Measurements from ENCODE around the gene CACNA1B. TPM values are rescaled to one million over a fixed set of nuclear protein-coding genes. Genes with fewer than 3 reads are reported as not detected.

The CACNA1B gene
- total RNA-seq, 1 donor from 2014 or later, result 0.46 TPM

DNA sequence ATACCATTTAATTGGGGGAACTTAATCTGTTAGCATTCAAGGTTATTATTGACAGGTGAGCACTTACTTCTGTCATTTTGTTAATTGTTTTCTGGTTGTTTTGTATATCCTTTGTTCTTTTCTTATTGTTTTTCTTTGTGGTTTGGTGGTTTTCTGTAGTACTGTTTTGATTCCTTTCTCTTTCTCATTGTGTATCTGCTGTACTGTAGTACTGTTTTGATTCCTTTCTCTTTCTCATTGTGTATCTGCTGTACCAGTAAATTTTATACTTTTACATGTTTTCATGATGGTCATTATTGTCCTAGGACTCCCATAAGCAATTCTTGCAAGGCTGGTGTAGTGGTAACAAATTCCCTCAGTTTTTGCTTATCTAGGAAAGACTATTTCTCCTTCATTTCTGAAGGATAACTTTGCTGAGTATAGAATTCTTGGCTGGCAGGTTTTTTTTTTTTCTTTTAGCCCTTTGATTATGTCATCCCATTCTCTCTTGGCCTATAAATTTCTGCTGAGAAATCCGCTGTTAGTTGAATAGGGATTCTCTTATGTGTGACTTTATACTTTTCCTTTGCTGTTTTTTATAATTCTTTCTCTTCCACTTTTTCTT, 24.1 kb upstream of the CACNA1B start:
- DNase-seq (no peak), ATAC-seq (ENCODE audit: poor library complexity) (no peak)
- intact Hi-C loops (cut with DNase I), result no loop called here

DNA sequence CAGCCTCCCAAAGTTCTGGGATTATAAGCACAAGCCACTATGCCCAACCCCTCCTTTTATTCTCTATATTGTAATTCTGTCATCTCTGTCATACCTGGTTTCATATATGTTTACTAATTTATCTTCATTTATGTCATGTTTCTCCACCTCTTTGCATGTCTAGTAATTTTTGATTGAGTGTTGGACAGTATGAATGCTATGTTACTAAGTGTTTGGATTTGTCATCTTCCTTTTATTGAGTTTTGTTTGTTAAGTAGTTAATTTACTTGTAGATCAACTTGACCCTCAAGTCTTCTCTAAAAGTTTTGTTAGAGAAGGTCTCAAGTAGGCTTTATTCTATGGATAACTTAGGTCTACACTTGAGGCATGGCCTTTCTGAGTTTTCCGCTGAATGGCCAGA, 17.2 kb upstream of the CACNA1B start:
- DNase-seq (no peak), ATAC-seq (ENCODE audit: poor library complexity) (no peak)
- intact Hi-C loops (cut with DNase I), result no loop called here

DNA sequence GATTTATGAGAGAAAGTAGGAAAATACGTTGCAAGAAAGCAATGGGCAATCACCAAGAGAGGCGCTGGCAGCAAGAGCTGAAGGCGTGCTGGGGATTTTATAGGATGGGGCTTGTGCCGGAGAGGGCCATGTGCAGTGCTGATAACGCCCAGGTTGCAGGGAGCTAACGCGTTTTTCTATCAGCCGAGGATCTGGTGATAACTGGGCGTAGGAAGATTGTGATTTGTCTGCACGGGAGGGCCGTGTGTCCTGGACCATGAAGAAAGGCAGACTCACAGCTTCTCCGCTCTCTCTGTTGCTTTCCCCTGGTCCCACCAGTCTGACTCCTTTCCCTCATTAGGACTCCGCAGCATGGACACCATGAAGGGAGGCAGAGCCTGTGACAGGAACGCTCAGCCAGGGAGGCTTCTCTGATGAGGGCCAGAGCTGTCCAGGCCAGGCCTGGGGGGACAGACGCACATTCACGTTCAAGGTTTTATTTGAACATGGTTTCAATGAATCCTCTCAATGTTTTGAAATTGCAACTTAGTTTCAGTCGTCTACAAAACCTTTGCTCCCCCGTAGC, 11.9 kb upstream of the CACNA1B start:
- intact Hi-C loops (cut with DNase I), result no loop called here
- DNase-seq, result no peak
- ATAC-seq (ENCODE audit: poor library complexity), result no peak

DNA sequence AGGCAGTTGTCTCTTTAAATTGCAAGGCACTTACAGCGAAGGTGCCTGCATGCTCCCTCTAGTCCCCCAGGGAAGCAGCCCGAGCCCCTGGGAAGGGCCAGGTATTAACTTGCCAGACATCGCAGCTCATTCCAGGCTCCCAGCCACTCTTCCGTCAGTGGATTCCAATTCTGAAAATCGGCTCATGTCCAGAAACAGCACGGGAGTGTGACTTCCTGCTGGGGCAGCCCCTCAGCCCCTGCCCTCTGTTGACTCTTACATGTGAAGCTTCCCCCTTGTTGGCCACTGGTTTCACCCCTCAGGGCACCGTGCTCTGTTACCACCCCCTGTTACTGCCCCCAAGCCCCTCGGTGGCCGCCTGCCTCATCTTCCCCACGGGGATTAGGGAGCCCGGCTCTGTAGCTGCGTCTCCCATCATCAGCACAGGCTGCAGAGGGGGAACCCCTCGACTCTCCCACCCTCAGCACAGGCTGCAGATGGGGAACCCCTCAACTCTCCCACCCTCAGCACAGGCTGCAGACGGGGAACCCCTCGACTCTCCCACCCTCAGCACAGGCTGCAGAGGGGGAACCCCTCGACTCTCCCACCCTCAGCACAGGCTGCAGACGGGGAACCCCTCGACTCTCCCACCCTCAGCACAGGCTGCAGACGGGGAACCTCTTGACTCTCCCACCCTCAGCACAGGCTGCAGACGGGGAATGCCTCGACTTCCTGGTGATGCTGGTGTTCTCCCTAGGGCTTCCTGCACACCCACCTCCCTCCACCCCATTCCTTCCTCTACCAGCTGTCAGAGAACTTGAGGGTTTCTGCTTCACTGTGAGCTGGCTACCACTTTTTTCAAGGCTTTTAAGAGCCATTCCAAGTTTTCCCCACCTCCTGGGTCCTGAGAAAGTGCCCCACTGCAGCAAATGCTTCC, 11.1 kb upstream of the CACNA1B start:
- intact Hi-C loops (cut with DNase I), result no loop called here
- ATAC-seq (ENCODE audit: poor library complexity), result no peak
- no peak for DNase-seq

DNA sequence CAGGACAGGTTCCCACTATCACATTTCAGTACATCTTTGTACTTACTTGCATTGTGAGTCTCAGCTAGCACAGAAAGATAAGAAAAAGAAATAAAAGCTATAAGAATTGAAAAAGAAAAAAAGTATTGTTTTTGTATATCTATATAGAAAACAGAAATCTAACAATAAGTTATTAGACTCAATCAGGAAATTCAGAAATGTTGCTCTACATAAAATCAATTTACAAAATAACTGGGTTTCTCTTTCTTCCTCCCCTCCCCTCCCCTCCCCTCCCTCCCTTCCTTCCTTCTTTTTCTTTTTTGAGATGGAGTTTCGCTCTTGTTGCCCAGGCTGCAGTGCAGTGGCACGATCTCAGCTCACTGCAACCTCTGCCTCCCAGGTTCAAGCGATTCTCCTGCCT, 7.2 kb upstream of the CACNA1B start:
- no peak for ATAC-seq (ENCODE audit: poor library complexity)
- intact Hi-C loops (cut with DNase I), result no loop called here
- no peak for DNase-seq

DNA sequence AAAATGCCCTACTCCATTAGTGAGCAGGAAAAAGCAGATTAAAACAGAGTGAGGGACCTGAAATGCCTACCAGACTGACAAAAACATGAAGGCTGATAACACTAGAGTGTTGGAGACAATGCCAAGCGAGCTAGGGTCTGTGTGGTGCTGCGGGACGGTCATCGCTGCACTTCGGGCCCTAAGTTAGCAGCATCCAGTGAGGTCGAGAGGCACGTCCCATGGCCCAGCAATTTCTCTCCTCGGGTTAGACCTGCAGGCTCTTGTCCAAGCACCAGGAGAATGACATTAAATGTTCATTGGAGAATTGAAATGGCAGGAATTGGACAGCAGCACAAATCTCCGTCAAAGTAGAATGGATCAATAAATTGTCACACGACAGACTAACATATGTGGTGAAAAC, 5.3 kb upstream of the CACNA1B start:
- intact Hi-C loops (cut with DNase I), result no loop called here
- DNase-seq (no peak), ATAC-seq (ENCODE audit: poor library complexity) (no peak)

DNA sequence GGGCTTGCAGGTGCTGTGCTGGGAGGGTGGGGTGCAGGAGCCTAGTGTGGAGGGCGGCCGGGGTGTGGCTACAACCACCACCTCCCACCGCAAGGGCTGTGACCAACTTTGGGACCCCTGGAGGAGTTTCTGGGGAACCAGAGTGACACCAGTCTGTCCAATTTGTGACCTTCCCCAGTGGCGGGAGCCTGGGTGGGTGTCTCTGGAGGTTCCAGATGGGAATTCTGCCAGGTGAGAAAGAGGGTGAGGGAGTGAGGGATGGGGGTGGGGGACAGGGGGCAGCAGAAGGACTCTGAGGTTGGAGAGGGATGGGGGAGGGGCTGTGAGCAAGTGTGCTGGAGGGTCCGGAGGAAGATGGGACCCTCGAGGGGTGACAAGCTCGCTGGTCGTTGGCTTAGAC, 4.2 kb upstream of the CACNA1B start:
- ATAC-seq (ENCODE audit: poor library complexity), result no peak
- intact Hi-C loops (cut with DNase I), result no loop called here

DNA sequence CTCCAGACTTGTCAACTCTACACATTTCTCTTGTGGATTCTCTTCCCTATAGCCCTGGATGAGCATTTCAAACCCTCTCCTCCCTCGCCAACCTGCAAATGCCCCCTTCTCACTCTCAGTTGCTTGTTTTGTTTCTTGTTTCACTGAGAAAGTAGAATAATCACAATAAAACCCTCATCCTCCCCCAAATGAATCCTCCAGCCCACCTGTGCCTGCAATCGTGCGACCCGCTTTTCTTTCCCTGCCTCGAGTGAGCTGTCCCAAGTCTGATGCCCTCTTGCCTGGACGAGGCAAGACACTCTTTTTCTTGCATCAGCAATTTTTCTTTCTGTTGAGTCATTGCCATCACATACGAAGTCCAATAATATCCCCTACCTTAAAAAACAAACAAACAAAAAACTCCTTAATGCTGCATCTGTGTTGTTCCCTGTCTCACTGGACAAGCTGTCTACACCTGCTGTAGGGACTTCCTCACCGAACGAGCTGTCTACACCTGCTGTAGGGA, 3.7 kb upstream of the CACNA1B start:
- no peak for DNase-seq
- intact Hi-C loops (cut with DNase I), result no loop called here

More for the DNA sequence above, 4.2 kb upstream of the CACNA1B start:
- no peak for DNase-seq

DNA sequence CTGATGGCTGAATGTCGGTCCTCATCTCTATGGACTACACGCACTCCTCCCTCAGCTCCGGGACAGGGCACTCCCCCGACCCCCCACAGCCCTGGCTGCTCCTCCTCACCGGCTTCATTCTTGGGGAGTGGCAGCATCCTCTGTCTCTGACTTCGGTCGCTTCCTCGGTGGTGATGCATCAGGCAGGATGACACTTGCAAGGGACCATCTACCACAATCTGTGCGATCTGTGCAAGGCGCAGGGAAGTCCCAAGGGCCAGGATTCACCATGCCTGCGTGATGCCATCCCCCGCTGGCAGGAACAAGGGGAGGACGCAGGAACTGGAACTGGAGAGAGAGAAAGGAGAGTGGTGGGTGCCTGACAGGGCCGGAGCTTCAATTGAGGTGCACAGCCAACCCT, 2.2 kb upstream of the CACNA1B start:
- intact Hi-C loops (cut with DNase I), result no loop called here
- DNase-seq (no peak), ATAC-seq (ENCODE audit: poor library complexity) (no peak)

More for the DNA sequence above, 3.7 kb upstream of the CACNA1B start:
- no peak for ATAC-seq (ENCODE audit: poor library complexity)

DNA sequence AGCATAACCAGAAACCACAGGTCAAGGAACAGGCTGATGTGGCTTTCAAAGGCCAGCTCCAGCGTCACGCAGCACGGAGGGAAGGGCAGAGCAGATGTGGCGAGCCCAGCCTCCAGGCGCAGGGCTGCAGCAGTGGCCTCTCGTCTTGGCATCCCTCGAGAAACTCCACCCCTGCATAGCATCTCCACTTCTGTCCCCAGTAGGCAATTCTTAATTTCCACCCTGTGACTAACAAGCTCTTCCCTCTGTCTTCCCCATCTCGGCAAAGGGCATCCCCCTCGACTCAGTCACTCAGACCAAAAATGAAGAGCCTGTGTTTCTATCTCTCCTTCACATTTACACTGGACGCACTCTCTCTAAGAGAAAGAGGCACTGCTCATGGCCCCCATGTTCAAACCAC, 1.7 kb upstream of the CACNA1B start:
- DNase-seq (no peak), ATAC-seq (ENCODE audit: poor library complexity) (no peak)
- intact Hi-C loops (cut with DNase I), result no loop called here

DNA sequence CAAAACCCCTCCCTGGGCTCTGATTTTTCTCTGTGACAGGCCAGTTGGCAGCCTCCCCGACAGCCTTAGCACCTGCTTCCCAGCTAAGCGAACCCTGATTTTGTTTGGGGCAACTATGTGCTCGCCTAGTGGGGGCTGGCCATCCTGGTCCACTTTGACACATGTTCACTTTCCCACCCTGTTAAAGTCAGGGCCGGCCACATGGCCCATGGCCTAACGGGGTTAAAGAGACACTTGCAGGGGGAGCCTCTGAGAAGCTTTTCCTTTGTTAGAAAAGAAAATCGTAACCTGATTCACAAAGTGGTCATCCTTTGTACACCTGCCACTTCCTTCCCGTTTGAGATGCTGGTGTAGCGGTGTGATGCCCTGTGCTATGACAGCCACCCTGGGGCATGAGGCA, 1.3 kb upstream of the CACNA1B start:
- no peak for ATAC-seq (ENCODE audit: poor library complexity)

DNA sequence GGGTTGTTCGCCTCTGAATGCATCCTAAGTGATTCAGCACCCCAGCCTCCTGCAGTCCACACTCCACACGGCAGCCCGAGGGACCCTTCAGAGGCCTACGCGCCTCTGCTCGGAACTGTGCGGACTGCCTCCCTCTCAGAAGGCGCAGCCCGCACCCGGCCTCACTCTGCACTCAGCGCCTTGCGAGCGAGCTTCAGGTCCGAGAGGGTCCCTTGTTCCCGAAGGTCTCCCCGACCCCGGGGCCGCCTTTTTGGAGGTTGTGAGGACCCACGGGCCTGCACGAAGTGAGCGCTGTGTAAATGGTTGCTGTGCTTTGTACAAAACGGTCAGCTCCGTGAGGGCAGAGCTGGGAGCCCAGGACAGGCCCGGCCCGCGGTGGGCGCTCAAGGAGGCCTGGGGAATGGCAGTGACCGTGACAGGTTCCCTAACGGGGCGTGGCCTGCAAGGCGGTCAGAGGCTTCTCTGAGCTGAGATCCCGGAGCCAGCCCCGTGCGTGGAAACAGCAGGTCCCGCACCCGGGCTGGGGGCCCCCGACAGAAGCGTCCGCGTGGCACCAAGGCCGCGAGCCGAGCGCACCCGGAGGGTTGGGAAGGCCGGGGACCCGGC, 698 bp upstream of the CACNA1B start:
- DNase-seq, result peak; percentile 34

More for the DNA sequence above, 1.3 kb upstream of the CACNA1B start:
- no peak for DNase-seq
- intact Hi-C loops (cut with DNase I), result no loop called here

DNA sequence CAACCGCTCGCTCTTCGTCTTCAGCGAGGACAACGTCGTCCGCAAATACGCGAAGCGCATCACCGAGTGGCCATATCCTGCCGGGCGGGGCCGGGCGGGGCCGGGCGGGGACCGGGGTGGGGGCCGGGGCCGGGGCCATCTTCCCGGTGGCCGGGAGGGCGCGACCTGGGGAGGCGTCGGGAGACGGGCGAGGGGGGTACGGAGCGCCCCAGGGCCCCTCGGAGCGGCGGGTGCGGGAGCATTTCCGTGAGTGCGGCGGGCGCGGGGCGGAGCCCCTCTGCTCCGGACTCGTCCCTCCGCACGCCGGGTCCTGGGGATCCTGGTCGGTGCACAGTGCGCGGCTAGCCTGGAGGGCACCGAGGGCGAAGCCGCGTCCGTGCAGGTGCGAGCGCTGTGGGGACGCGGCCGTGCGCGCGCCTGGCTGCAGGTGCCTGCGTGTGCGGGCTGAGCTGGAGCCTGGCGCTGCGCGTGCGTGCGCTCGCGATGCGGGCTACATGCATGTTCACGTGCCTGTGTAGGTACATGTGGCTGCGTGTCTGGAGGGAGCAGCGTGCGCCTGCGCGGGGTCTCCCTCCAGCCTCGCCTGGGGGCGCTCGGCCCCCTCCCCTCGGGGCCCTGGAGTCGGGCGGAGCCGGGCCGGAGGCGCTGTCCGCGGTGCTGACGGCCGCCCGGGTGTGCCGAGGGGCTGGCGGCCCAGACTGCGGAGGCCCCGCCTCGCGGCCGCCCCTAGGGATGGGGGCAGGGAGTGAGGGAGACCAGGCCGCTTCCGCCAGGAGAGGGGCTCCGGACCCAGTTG, 762 bp downstream of the CACNA1B start:
- intact Hi-C loops (cut with DNase I), result no loop called here
- ATAC-seq (ENCODE audit: poor library complexity), result peak; percentile 88
- peak; percentile 32 for DNase-seq

More for the DNA sequence above, 698 bp upstream of the CACNA1B start:
- ATAC-seq (ENCODE audit: poor library complexity), result no peak
- intact Hi-C loops (cut with DNase I), result no loop called here

DNA sequence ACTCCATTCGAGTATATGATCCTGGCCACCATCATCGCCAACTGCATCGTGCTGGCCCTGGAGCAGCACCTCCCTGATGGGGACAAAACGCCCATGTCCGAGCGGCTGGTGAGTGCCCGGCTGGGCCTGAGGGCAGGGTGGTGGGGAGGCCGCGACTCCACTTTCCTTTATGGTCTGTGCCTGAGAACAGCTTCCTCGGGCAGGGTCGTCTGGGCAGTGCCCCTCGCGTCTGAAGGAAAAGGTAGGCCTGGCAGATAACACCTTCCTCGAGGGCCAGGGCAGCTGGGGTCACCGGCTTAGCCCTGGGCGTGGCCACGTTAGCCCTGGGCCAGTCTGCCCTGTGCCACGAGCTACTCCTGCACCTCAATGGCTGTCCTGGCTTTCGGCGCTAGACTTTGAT, 1.5 kb downstream of the CACNA1B start:
- DNase-seq, result peak; percentile 21
- no peak for ATAC-seq (ENCODE audit: poor library complexity)
- intact Hi-C loops (cut with DNase I), result no loop called here

DNA sequence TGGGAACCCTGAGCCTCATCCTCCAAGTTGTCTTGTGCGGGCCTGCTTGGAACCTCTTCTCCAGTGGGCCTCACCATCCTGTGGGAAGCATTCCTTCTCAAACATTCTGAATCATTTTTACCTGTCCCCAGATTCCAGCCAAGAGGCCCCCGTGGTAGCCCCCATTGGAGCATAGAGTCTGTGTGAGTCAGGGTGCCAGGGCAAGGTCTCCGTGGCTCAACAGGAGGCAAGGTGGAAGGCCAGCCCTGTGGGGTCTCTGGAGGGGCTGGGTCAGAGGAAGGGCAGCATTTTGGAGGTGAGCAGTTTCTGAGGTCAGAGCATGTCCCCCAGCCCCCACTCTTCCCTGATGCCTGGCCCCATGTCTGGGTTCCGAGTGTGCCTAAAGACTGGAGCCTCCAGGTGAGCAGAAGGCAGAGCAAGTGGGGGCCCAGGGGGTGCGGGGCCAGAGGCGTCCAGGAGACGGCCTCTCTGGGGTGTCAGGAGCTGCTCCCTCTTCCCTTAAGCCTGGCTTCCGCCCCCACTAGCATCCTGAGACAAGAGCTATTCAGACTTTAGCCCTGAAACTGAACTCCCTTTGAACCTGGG, 2.1 kb downstream of the CACNA1B start:
- DNase-seq (peak; percentile 6), ATAC-seq (ENCODE audit: poor library complexity) (no peak)
- intact Hi-C loops (cut with DNase I), result no loop called here

DNA sequence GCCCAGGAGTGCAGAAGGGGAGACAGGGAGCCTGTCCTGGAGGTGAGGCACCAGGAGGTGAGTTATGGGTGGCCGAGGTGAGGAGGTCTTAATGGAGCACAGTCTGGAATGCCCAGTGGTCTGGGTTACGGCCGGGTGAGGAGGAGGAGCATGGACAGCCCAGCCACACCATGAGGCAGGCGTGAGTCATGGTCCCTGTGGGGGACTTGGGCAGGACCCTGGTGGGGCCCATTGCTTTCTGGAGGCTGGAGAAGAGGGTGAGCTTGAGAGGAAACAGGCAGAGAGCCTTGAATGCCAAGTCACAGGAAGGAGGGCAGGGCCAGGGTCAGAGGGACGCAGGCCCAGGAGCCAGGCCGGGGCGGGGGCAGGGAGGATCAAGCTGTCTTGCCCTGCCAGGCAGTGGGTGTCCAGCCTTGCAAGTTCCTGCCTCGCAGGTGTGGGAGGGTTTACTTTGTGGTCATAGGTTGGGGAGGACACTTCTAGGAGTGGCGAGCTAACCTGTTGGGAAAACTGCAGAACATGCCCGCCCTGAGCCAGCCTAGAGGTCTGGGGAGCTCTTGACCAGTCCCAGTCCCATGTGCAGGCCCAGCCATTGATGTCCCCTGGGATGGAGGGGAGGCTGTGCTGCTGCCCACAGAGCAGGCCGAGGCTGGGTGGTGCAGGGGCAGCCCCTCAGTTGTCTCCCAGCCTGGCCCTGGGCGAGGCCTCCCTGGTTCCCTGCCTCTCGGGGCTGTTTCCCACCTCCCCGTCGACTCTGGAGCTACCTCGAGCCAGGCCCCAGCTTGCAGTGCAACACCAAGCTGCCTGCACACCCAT, 2.8 kb downstream of the CACNA1B start:
- ATAC-seq (ENCODE audit: poor library complexity) (no peak), DNase-seq (peak; percentile 33)
- intact Hi-C loops (cut with DNase I), result no loop called here

DNA sequence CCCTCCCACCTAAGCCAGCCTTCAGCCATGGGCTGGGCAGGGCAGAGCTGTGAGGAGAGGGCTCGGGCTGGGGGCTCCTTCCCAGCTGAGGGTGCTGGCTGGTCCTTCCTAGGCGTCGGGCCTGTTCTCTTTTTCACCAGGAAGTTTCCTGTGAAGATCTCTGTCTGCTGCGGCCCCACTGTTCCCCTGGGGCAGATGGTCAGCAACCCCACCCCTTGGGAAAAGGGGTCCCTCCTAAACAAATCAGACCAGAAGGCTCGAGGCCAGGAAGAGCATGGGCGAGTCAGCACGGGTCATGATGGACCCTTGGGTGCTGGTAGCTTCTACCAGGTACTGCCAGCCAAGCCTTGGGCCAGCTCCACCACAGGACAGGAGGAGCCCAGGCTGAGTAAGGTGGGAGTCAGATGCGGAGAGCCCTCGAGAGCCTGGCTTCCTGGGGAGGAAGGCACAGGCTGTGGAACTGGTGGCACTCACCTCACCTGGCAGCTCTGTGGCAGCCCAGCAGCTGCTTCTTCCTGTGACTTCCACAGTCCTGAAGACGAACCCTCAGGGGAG, 3.5 kb downstream of the CACNA1B start:
- no peak for ATAC-seq (ENCODE audit: poor library complexity)
- intact Hi-C loops (cut with DNase I), result no loop called here
- DNase-seq, result peak; percentile 27
